K562 (cell line): ENCODE results near the gene ADAP1. TPM values are rescaled to one million over a fixed set of nuclear protein-coding genes. Genes with fewer than 3 reads are reported as not detected.
A peak's percentile ranks its signal among the peaks of the same experiment; 100 is the strongest.

Experiments
- CBFA2T2 ChIP-seq: fragments of 450-650 bp; conservative IDR thresholded peaks from 2 replicates; pipeline ENCODE4 v1.6.1; 2017; ENCODE audit warnings: mild to moderate bottlenecking
- CBX2 ChIP-seq: fragments of 200-600 bp; sonication (generic); IDR thresholded peaks from one replicate; pipeline ENCODE4 v1.6.1; 2012; ENCODE audit warnings: mild to moderate bottlenecking, low read length, inconsistent platforms; ENCODE audit not compliant: insufficient read depth, poor library complexity, severe bottlenecking
- ETV1 ChIP-seq: fragments of 450-650 bp; conservative IDR thresholded peaks from 2 replicates; pipeline ENCODE4 v1.6.1; 2016; ENCODE audit warnings: missing genetic modification characterization, control low read depth, low read depth, missing compliant biosample characterization
- HEY1 ChIP-seq: fragments of 250-450 bp; sonication (Bioruptor Pico); IDR thresholded peaks from 2 replicates; pipeline ENCODE4 v1.5.0; 2020; ENCODE audit warnings: mild to moderate bottlenecking, moderate library complexity, borderline replicate concordance
- LARP7 ChIP-seq: fragments of 450-650 bp; IDR thresholded peaks from 2 replicates; pipeline ENCODE4 v1.6.1; 2016
- MTA2 ChIP-seq: fragments of 450-650 bp; IDR thresholded peaks from 2 replicates; pipeline ENCODE4 v1.6.1; 2016; ENCODE audit warnings: low read depth
- MXI1 ChIP-seq: IDR thresholded peaks from 2 replicates; pipeline ENCODE4 v1.6.1; 2011; ENCODE audit warnings: low read depth, mild to moderate bottlenecking, improper control_type of control experiment, low read length
- NCOA1 ChIP-seq: fragments of 450-650 bp; IDR thresholded peaks from 2 replicates; pipeline ENCODE4 v1.6.1; 2016; ENCODE audit warnings: low read depth
- NCOR1 ChIP-seq: fragments of 450-650 bp; IDR thresholded peaks from 2 replicates; pipeline ENCODE4 v1.6.1; 2016; ENCODE audit warnings: mild to moderate bottlenecking, moderate library complexity
- NR4A1 ChIP-seq, 2 experiments: fragments of 250-450 bp in 1 of 2; fragments of 450-650 bp in 1 of 2; sonication (Bioruptor Pico) in 1 of 2; IDR thresholded peaks; 2 replicates each; pipeline versions ENCODE4 v1.4.0 to v1.6.1; 2016 to 2020; ENCODE audit warnings: mild to moderate bottlenecking in 2 of 2, missing compliant biosample characterization in 1 of 2, missing genetic modification characterization in 1 of 2, moderate library complexity in 1 of 2
- RAD51 ChIP-seq: fragments of 450-650 bp; IDR thresholded peaks from 2 replicates; pipeline ENCODE4 v1.7.1; 2016; ENCODE audit warnings: low read depth, mild to moderate bottlenecking, borderline replicate concordance
- TSC22D4 ChIP-seq: fragments of 450-650 bp; IDR thresholded peaks from 2 replicates; pipeline ENCODE4 v1.6.1; 2016; ENCODE audit warnings: missing genetic modification characterization, missing biosample characterization, control low read depth
- U2AF1 ChIP-seq: fragments of 200-400 bp; formaldehyde crosslinking; optimal IDR thresholded peaks from 2 replicates; pipeline ENCODE3; 2017; ENCODE audit warnings: mild to moderate bottlenecking, low read depth, low read length, moderate library complexity
- ZFX ChIP-seq: sonication (generic); formaldehyde crosslinking; IDR thresholded peaks from 2 replicates; pipeline ENCODE4 v1.8.0; 2022; ENCODE audit warnings: mild to moderate bottlenecking, missing genetic modification reagents, moderate library complexity
- ZKSCAN1 ChIP-seq: fragments of 150-350 bp; IDR thresholded peaks from 2 replicates; pipeline ENCODE4 v1.6.1; 2016; ENCODE audit warnings: low read depth, low read length
- ZNF57 ChIP-seq: fragments of 450-650 bp; formaldehyde crosslinking; IDR thresholded peaks from 2 replicates; pipeline ENCODE4 v1.4.0; 2020; ENCODE audit warnings: mild to moderate bottlenecking, moderate library complexity
- polyA plus RNA-seq, 8 experiments: library from polyadenylated mRNA; depleted of rRNA in 4 of 8; stranded (reverse) in 5 of 8; unstranded in 3 of 8; fragments of >200 nt; fragmentation: Nextera tagmentation in 2 of 8; fragmentation: Illumina TruSeq in 1 of 8; extraction: Ambion mirVana in 2 of 8; extraction: Trizol in 1 of 8; gene quantifications; 2 replicates each; pipeline versions ENCODE4 v1.2.1 to v1.2.3, GENCODE V29; 2011 to 2014; ENCODE audit warnings: inconsistent platforms in 1 of 8, missing spikeins in 1 of 8
- total RNA-seq, 7 experiments: library from RNA; depleted of rRNA in 6 of 7; stranded (reverse); fragments of >200 nt in 6 of 7; fragmentation: Illumina TruSeq in 2 of 7; extraction: Trizol in 2 of 7; gene quantifications; 2 replicates each; pipeline versions ENCODE4 v1.2.1 to v1.2.3, GENCODE V29; 2011 to 2021; ENCODE audit warnings: low replicate concordance in 1 of 7
- TF ChIP-seq, protein P1 (sequence below): sonication (generic); formaldehyde crosslinking; IDR thresholded peaks from 2 replicates; pipeline ENCODE4 v1.8.0; 2022; ENCODE audit warnings: missing genetic modification reagents, mild to moderate bottlenecking, moderate library complexity, borderline replicate concordance
- TF ChIP-seq, protein P2 (sequence below), 3 experiments: IDR thresholded peaks in 2 of 3; conservative IDR thresholded peaks in 1 of 3; 2 replicates each; pipeline ENCODE4 v1.5.1; 2011 to 2012; ENCODE audit warnings: low read length in 3 of 3, mild to moderate bottlenecking in 3 of 3, control low read depth in 2 of 3, improper control_type of control experiment in 1 of 3, inconsistent platforms in 1 of 3, low read depth in 1 of 3, mixed read lengths in 1 of 3, moderate library complexity in 1 of 3; ENCODE audit not compliant: insufficient read depth in 2 of 3
- TF ChIP-seq, protein P3 (sequence below): fragments of 450-650 bp; IDR thresholded peaks from 2 replicates; pipeline ENCODE4 v1.6.1; 2016; ENCODE audit warnings: antibody characterized with exemption
- TF ChIP-seq, protein P4 (sequence below): fragments of 250-450 bp; sonication (Bioruptor Pico); IDR thresholded peaks from 2 replicates; pipeline ENCODE4 v1.9.0; 2021; ENCODE audit warnings: mild to moderate bottlenecking, inconsistent platforms

The ADAP1 gene
- total and polyA plus RNA-seq, 9 of the 15 experiments (the other 6 are each of a cell fraction or from before 2014, with no cell fraction given): 0.27 to 1.4 (median 0.52) TPM; not detected in 3

DNA sequence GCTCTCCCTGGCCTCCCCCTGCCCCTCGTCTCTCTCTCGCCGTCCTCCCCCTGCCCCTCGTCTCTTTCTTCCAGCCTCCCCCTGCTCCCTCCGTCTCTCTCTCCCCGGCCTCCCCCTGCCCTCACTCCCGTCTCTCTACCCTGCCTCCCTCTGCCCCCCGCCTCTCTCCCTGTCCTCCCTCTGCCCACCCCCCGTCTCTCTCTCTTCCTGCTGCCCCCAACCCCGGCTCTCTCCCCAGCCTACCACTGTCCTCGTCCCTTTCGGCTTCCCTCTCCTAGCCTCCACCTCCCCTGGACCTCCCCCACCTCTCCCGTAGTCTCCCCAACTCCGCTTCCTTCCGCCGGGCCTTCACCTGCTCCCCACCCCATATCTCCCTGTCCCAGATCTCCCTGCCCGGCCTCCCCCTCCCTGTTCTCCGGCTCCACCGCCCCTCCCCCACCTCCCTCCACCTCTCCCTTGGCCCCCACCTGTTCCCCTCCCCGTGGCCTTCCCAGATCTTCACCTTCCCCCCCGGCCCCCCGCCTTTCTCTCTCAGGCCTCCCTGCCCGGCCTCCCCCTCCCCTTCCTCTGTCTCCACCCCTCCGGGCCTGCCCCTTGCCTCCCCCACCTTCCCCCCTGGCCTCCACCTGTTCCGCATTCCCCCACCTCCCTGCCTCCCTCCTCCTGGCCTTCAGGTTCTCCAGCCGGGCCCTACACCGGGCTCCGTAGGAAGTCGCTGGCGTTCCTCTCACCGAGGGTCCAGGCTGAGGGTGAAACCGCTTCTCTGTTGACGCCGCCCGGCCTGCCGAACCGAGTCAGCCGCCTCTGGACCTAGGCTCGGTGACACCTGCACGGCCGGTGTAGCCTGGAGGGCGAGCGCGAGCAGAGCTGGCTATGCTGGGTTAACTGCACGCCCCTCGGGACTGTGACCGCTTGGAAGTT lies 76.9 kb downstream of the ADAP1 start (continued):
- TF ChIP-seq ZFX (CRISPR knock-in tag) (0 out of 2 replicates have a peak, but pooled peaks have one; percentile 28), MTA2 (peak; percentile 43; the same call in 1 of the 2 replicates), LARP7 (peak; percentile 3; the same call in 1 of the 2 replicates), RAD51 (no peak), NCOR1 (peak; percentile 76), MXI1 (no peak), ZKSCAN1 (no peak), ETV1 (peak; percentile 54), NCOA1 (no peak), TSC22D4 (tag) (no peak), U2AF1 (no peak), ZNF57 (no peak), CBFA2T2 (peak; percentile 57), CBX2 (no peak), NR4A1 (CRISPR knock-in tag; IDR thresholded peaks at IDR 0.05) (peak; percentile 80; the same call in 1 of the 2 replicates), NR4A1 (tag; IDR thresholded peaks at IDR 0.05) (no peak), HEY1 (CRISPR knock-in tag) (no peak)
- TF ChIP-seq, protein P1, sequence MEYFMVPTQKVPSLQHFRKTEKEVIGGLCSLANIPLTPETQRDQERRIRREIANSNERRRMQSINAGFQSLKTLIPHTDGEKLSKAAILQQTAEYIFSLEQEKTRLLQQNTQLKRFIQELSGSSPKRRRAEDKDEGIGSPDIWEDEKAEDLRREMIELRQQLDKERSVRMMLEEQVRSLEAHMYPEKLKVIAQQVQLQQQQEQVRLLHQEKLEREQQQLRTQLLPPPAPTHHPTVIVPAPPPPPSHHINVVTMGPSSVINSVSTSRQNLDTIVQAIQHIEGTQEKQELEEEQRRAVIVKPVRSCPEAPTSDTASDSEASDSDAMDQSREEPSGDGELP (CRISPR knock-in tag): peak; percentile 47; the same call in 1 of the 2 replicates
- TF ChIP-seq, protein P2, sequence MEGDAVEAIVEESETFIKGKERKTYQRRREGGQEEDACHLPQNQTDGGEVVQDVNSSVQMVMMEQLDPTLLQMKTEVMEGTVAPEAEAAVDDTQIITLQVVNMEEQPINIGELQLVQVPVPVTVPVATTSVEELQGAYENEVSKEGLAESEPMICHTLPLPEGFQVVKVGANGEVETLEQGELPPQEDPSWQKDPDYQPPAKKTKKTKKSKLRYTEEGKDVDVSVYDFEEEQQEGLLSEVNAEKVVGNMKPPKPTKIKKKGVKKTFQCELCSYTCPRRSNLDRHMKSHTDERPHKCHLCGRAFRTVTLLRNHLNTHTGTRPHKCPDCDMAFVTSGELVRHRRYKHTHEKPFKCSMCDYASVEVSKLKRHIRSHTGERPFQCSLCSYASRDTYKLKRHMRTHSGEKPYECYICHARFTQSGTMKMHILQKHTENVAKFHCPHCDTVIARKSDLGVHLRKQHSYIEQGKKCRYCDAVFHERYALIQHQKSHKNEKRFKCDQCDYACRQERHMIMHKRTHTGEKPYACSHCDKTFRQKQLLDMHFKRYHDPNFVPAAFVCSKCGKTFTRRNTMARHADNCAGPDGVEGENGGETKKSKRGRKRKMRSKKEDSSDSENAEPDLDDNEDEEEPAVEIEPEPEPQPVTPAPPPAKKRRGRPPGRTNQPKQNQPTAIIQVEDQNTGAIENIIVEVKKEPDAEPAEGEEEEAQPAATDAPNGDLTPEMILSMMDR (IDR thresholded peaks at IDR 0.05 in 2 of 3, conservative IDR thresholded peaks at IDR 0.05 in 1 of 3; ENCODE audit: insufficient read depth in 2 of 3, low read depth in 1 of 3, low read length in 3 of 3): no peak
- TF ChIP-seq, protein P3, sequence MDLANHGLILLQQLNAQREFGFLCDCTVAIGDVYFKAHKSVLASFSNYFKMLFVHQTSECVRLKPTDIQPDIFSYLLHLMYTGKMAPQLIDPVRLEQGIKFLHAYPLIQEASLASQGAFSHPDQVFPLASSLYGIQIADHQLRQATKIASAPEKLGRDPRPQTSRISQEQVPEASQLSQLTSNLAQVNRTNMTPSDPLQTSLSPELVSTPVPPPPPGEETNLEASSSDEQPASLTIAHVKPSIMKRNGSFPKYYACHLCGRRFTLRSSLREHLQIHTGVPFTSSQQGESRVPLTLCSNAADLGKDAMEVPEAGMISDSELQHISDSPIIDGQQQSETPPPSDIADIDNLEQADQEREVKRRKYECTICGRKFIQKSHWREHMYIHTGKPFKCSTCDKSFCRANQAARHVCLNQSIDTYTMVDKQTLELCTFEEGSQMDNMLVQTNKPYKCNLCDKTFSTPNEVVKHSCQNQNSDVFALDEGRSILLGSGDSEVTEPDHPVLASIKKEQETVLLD: 0 out of 2 replicates have a peak, but pooled peaks have one; percentile 2
- TF ChIP-seq, protein P4, sequence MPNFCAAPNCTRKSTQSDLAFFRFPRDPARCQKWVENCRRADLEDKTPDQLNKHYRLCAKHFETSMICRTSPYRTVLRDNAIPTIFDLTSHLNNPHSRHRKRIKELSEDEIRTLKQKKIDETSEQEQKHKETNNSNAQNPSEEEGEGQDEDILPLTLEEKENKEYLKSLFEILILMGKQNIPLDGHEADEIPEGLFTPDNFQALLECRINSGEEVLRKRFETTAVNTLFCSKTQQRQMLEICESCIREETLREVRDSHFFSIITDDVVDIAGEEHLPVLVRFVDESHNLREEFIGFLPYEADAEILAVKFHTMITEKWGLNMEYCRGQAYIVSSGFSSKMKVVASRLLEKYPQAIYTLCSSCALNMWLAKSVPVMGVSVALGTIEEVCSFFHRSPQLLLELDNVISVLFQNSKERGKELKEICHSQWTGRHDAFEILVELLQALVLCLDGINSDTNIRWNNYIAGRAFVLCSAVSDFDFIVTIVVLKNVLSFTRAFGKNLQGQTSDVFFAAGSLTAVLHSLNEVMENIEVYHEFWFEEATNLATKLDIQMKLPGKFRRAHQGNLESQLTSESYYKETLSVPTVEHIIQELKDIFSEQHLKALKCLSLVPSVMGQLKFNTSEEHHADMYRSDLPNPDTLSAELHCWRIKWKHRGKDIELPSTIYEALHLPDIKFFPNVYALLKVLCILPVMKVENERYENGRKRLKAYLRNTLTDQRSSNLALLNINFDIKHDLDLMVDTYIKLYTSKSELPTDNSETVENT (CRISPR knock-in tag): 0 out of 2 replicates have a peak, but pooled peaks have one; percentile 7
